Measurements from ENCODE around the gene CALU.

Gene CALU

DNA sequence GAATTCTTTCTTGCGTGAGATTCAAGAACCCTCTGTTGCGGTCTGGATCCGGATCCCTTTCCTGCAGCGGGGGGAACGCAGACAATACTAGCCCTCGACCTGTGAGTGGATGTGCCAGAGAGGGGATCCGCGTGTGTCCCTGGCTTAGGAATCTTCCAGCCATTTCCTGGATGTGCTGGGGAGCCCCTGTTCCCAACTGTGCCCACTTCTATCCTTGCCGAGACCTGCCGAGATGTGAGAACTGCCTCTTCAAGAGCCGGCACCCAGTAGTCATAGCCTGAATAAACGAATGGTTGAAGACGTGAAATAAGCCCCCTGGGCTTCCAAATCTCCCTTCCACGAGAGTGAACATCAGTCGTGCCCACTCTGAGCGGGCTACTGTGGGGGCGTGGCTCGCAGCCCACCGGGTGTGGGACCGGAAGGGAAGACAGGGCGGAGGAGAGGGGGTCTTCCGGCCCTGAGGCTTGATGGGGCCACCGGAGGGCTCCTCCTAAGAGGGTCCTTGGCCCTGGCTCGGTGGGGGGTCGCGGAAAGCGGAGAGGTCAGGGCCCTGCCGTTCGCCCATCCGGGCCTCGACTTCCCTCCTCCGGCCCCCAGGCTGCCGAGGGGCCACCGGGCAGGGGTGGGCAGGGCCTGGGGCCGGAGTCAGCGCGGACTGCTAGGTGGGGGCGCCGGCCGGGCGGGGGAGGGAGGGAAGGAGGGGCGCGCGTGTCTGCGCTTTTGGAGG, 51.3 kb downstream of the CALU start:
- no peak for DNase-seq

DNA sequence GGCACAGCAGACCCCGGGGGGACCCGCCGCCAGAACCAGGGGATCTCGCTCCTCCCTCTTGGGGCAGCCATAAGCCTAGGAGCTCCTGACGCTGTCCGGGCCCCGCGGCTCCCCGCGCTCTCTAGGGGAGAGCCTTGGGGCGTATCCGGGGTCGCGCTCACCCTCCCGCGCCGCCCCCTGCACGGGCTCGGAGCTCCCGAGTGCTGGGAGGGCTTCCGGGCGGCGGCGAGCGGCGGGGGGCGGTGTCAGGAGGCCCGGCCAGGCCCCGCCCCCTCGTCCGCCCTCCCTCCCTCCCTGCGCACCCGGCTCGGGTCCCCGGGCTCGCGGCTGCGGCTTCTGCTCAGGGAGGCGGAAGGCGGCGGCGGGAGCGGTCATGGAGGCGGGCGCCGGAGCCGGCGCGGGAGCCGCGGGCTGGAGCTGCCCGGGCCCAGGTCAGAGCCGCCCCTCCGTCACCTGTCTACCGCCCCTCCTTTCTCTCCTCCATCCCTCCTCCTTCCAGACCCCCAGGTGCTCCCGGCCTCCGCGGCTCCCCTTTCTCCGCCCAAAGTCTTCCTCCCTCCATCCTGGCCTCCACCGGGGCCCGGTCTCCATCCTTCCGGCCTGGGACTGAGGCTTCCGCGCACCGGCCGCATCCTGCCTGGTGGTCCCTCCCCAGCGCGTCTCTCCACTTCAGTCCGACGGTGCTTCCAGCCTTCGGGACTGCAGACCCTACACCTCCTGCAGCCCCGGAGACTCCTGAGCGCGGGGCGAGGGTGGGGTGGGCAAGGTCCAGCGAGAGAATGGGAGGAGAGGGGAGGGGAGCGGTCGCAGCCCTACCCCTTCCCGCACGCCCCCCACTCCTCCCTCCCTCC, 52.2 kb downstream of the CALU start, which contains the start of gene CCDC136:
Gene CCDC136, plus strand, starts transcription at position 848 of the 851 bp plus-strand sequence. CDS start 444 bp downstream, outside the sequence.
- peak in 1 of 2 donors; percentile 26 for DNase-seq

DNA sequence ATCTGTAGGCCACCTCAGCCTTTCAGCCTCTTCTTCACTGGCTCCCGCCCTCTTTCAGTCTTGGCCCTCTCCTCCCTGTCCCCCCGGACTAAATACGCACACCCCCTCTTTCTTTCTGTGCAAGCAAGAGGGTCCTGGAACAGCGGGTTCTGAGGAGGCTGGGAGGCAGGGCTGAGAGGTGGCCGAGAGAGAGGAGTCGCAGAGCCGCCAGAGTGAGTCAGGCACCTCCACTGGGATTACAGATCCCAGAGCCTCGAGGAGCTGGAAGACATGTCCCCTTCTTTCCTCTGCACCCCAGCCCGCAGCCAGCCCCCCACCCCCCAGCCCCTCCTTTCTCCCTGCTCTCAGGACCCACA, 52.8 kb downstream of the CALU start:
- DNase-seq: no peak

DNA sequence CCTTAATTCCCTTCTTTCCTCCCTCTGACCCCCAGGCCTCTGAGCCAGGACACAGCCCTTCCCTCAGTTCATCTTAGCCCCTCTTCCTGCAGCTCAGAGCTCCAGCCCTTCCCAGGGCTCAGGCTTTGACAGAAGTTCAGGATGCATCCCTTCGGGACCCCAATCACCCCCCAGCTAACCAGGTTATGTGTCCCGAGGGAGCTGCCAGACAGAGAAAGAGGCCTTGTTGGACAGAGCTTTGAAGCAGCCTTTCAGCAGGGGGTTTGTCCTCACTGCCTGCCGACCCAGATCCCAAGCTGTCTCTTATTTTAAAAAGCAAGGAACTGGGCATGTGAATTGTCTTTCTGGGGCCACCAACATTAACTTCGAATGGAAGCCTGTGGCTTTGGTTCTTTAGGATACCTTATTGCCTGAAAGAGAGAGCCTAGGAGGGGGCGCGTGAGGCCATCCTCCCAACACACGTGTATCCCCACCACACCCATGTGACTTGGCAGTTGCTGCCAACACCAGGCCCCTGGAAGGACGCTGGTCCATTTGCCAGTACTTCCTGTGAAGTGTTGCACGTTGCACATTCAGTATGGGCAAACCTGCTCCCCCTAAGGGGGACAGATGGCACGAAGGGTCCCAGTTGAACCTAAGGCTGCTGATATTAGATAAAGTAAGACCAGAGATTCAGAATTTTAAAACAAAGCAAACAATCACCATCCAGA, 53.5 kb downstream of the CALU start:
- DNase-seq: no peak

DNA sequence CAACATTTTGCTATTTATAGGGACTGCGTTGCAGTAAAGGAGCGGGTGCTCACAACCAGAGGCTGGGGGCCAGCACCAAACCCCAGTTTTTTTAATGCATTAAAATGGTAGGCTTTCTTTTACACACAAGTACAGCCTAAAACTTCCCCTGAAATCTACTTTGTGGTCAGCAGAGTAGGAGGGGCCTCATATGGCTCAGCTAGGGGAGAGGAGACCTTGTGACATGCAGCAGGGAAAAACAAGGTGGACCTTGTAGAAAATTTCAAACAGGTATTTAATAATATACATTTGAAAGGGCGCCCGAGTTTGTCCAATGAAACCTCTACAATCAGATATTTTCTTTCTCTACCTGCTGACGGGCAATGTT, 54.0 kb downstream of the CALU start:
- no peak for DNase-seq

DNA sequence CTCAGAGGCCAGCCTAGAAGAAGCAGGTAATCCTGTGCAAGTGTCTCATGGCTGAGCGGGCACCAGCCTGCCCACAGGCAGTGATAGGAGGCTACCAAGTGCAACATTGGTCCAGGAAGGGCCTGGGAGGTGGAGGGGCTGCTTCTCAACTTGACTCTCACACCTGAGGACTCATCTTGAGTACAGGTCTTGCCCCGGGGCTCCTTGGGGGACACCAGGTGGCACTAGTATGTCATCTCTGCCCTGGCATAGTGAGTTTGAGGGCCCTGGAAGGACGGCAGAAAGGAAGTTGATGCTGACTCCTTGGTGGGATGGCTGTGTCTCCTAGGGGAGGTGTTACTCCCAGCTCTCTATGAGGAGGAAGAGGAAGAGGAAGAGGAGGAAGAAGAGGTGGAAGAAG, 54.9 kb downstream of the CALU start:
- DNase-seq: no peak

DNA sequence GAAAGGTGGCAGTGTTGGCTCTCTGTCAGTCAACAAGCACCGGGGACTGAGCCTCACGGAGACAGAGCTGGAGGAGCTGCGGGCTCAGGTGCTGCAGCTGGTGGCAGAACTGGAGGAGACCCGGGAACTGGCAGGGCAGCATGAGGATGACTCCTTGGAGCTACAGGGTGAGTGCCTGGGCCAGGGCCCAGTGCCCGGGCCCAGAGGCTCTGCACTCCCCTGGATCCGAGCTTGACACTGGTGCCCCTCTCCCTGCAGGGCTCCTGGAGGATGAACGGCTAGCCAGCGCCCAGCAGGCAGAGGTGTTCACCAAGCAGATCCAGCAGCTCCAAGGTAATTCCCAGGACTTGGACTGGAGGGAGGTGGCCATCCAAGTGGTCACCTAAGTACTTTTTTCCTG, 55.3 kb downstream of the CALU start:
- DNase-seq: no peak

DNA sequence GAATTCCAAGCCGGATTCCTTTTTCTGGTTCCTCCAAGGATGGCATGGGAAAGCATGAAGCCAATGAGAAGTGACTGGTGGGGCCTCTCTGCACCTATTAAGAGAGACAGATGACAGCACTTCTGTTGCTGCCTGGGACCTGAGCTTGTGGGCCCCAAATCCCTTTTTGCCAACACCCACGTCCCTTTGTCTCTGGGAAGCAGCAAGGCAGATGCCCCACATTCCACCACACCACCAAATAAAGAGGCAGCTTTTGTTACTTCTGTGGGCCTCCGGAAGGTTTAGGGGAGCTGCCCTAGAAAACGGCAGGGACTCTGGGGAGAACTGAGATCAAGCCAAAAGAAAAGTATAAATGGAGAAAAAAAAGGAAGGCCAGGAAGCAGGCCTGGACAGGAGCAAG, 56.0 kb downstream of the CALU start:
- no peak for DNase-seq

DNA sequence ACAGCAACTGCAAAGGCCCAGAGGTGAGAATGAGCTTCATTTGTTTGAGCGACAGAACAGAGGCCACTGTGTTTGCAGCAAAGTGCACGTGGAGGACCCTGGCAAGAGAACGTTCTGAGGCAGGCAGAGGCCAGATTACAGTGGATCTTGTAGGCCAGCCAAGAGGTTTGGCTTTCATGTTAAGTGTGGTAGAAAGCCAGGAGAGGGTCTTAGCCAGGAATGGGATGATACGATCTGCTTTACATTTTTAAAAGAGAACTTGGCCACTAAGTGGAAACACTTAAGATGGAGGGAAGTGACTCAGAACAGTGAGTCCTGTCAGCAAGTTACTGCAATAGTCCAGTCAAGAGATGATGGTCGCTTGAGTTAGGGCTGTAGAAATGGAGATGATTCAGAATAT, 57.2 kb downstream of the CALU start:
- no peak for DNase-seq

DNA sequence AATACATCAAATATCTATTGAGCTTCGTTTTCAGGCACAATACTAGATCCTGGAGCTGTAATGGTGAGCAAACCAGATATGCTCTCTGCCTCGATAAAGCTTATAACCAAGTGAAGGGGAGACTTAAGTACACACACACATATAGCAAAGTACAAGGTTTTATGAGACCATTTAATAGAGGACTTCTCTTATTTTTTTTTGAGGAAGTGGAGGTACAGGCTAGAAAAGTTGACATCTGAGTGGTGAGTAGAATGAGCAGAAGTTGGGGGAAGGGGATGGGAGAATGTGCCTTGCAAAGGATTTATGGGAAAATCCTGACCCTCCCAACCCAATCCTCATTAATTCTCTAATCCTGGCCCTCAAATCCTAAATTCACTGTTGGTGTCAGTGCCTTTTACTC, 60.3 kb downstream of the CALU start:
- DNase-seq: no peak

DNA sequence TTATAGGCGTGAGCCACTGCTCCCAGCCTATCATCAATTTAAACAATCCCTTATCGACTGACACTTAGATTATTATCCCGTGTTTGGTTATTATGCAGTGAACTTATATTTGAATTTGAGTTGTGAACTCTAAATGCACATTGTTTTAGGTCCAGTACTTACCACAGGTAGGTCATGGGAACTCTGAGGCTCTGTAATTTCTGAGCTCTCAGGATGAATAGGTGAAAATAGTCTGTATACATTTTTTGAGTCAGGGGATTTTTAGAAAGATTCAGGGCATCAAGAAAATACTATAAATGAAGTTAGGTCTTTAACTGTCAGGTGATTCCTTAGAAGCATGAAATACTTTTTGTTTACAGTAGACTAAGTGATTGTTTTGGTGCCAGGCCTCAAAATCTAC, 61.4 kb downstream of the CALU start:
- no peak for DNase-seq

DNA sequence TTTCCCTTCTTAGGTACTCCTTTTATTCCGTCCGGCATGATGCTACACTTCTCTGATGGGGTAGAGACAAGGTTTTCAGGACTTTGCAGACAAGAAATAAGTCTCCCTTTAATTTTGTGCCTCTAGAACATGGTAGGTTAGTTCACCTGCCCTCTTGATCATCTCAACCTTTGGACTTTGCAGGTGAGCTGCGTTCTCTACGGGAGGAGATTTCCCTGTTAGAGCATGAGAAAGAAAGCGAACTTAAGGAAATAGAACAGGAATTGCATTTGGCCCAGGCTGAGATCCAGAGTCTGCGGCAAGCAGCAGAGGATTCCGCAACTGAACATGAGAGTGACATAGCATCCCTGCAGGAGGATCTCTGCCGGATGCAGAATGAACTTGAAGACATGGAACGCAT, 61.8 kb downstream of the CALU start:
- no peak for DNase-seq

DNA sequence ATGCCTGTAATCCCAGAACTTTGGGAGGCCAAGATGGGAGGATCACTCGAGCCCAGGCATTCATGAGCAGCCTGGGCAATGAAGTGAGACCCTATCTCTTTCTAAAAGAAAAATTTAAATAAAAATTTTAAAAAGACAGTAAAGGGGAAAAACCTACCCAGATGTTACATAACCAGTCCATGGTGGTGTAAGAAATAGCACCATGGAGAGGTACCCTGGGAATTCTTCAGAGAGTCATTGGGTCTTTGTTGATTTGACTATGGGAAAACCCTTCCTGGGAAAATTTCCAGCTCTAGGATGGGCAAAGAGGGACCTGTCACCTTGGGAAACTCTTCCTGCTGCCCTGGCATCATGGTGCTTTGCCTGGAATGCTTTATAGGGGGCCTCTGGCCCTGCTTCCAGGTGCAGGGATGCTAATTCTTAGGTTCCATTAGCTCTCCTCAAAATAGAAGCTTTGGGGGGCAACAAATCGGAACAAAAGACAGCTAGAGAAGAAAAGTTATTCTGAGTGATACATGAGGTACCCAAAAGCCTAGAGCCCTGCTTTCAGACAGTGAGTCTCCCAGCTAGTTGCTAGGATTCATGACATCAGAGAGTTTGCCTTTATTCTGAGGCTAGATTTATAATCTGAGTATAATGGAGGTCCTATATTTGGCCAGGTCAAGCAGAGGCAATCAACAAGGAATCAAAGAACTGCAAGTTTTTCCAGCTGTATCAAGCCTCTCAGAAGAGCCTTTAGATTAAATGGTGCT, 62.7 kb downstream of the CALU start:
- no peak for DNase-seq

DNA sequence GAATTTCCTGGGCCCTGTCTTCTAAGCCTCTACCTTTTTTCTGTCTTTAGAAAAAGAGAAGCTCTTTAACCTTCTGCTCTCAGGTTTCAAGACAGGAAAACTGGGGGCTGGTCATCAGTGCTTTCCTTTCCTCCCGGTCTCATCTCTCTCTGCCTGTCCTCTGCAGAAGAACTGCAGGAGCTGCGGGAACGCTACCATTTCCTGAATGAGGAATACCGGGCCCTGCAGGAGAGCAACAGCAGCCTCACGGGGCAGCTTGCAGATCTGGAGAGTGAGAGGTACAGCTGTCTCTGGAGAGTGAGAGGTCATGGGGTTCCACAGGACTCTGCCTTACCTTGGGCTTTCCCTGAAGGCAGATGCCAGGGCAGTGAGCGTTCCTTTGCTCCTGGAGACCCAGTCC, 65.3 kb downstream of the CALU start:
- DNase-seq: no peak

DNA sequence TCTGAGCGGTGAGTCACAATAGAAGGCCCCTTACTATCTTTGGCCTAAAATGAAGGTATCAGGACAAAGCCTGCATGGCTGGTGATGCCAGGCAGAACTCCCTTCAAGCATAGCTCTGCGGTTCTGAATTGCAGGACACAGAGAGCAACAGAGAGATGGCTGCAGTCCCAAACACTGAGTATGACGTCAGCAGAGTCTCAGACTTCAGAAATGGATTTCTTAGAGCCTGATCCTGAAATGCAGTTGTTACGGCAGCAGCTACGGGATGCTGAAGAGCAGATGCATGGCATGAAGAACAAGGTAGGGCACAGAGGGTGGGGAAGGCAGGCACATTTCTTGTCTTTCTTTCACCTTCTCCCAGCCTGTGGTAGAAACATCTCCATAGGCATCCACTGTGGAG, 66.1 kb downstream of the CALU start:
- DNase-seq: no peak

DNA sequence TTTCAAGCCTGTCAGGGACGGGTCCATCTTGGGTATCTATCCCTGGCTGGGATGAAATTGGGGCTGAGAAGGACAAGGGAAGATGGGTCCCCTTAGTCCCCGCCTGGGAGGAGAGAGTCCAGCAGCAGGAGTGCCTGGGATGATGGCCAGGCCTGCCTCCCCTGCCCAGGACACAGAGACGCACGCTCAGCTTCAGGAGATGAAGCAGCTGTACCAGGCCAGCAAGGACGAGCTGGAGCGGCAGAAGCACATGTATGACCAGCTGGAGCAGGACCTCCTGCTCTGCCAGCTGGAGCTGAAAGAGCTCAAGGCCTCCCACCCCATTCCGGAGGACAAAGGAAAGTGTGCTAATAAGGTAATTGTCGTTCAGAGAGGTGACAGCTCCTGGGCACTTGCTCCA, 68.0 kb downstream of the CALU start:
- no peak for DNase-seq

DNA sequence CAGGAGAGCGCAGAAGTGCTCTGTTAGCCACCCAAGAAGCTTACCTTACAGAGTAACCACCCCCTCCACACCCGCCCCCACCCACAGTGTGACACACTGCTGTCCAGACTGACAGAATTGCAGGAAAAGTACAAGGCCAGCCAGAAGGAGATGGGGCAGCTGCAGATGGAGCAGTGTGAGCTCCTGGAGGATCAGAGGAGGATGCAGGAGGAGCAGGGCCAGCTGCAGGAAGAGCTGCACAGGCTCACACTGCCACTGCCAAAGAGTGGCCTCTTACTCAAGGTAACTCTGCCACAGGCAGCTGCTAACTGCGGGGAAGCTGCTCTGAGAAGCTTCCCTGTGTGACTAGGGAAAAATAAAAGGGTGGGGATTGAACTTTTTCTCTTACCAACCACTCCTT, 70.2 kb downstream of the CALU start:
- no peak for DNase-seq

DNA sequence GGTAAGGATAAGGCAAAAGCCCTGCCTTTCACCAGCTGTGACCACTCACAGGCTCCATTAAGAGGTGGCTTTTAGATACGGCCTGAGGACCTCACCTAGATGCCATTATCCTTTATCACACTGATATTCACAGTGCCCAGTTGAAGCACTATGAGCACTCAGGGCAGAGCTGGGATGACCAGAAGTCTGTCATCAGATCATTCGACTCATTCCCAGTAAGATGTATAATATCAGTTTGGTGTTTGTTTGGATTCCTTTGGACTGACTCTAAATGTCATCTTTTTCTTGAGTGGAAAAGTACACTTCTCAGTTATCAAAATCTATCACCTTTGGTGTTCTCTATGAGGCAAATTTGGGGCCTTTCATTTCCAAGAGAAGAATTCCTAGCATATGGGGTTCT, 71.3 kb downstream of the CALU start:
- DNase-seq: no peak

DNA sequence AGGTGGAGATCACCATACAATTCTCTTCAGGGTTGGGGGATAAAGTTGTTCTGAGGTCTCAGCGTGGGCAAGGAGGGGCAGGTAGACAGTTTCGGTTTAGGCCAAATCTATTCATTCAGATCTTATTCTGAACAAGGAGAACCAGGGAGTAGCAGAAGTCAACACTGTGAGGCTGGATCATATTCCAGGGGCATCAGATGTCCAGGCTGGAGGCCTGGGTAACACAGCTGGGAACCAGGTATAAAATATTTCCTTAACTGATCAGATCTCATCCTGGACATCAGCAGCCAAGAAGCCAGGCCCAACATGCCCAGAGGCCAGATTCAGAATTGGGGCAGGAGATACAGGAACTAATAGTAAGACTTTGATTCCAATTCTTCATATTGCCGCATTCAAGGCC, 71.8 kb downstream of the CALU start:
- no peak for DNase-seq

DNA sequence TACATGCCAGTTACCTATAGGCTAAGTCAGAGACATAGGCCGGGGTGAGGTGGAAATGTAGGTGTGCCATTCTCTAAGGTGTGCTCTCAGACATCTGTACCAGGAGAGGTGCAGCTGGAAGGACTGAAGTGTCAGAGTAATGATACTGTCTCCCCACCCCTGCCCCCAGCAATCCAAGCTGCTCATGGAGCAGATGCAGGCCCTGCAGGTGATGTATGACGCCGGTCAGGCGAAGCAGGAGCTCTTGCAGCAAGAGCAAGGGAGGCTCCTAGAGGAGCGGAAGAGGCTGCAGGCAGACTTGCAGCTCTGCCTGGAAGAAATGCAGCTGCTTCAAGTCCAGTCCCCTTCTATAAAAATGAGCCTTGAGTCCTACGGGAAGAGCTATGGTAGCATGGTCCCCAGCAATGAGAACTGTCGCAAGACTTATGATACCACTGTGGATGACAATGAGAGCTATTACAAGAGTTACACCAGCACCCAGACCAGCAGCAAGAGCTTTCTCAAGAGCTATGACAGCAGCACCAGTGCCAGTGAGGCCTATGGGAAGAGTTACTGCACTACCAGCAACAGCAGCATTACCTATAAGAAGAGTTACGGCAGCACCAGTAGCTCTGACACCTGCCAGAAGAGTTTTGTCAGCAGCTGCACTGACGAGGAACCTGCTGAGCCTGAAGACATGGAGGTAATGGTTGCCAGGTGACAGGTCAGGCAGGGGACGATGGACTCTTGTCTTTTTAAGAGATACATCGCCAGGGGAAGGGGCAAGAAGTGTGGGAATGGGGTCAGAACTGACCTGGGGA, 72.7 kb downstream of the CALU start:
- DNase-seq: no peak

DNA sequence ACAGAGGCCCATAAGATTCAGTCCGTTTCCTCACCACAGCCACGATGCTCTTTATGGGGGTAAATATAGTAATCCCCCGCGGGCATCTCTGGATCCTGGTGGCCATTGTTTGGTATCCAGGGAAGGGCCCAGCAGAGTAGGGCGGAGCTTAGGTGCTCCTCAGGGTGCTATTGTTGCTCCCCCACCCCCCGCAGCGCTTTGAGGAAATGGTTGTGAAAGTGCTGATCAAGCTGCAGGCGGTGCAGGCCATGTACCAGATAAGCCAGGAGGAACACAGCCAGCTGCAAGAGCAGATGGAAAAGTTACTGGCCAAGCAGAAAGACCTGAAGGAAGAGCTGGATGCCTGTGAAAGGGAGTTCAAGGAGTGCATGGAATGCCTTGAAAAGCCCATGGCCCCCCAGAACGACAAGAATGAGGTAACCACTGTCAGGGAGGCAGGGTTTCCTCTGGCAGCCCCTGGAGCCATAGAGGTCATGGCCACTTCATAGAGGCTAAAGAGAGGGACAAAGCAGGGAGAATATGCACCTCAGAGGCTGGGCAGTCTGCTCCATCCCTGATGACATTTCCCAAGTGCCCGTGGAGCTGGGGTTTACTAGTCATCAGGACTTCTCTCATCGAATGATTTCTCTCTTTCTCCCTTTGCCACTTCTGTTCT, 73.5 kb downstream of the CALU start:
- DNase-seq: no peak

DNA sequence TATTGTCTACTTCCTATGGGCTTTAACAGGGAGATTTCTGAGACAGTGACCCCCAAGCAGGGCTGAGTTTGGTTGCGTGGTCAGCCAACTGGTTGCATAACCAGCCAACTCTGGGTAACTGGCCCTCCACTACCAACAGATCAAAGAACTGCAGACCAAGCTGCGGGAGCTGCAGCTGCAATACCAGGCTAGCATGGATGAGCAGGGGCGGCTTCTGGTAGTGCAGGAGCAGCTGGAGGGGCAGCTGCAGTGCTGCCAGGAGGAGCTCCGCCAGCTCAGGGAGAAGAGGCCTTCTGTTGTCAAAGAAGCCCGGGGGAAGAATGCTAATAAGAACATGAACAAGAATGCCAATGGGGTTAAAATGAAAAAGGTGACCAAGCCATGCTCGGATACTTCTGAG, 75.3 kb downstream of the CALU start:
- no peak for DNase-seq

Measured in bone marrow (tissue), 2 donors.